Left ventricle myocardium inferior (tissue), 1 donor: ENCODE data around the gene ATG4B. TPM values are rescaled to one million over a fixed set of nuclear protein-coding genes. Genes with fewer than 3 reads are reported as not detected.

Source experiments
- DNase-seq: peaks from one replicate; pipeline ENCODE4 v3.0.0-alpha.2; 2020
- H3K27ac ChIP-seq: fragments of 200-600 bp; replicated peaks from 2 replicates; pipeline ENCODE4 v1.8.0; 2021
- H3K27me3 ChIP-seq: fragments of 200-600 bp; 2 replicates; pipeline ENCODE4 v1.8.0; 2021; ENCODE audit warnings: low read depth
- H3K36me3 ChIP-seq: fragments of 200-600 bp; 2 replicates; pipeline ENCODE4 v1.8.0; 2021
- H3K4me1 ChIP-seq: fragments of 200-600 bp; 2 replicates; pipeline ENCODE4 v1.8.0; 2021
- H3K4me3 ChIP-seq: fragments of 200-600 bp; 2 replicates; pipeline ENCODE4 v1.8.0; 2021; ENCODE audit warnings: mild to moderate bottlenecking, moderate library complexity
- H3K9me3 ChIP-seq: fragments of 200-600 bp; replicated peaks from 2 replicates; pipeline ENCODE4 v1.8.0; 2021
- CTCF ChIP-seq: fragments of 200-600 bp; IDR thresholded peaks from 2 replicates; pipeline ENCODE4 v1.8.0; 2021; ENCODE audit warnings: antibody characterized with exemption, mild to moderate bottlenecking, borderline replicate concordance
- intact Hi-C: fragments of 100-400 bp; cut with micrococcal nuclease; formaldehyde crosslinking; loops from one replicate; pipeline ENCODE4 v1.11.0; 2022
- total RNA-seq: library from RNA; stranded (reverse); fragmentation: NEBNext Ultra II Directional; extraction: Animal tissue kit (Norgen Biotek cat#: 25700); gene quantifications from one replicate; pipeline ENCODE4 v1.2.1, GENCODE V29; 2021
- donor health status: DM: no; HTN: yes; CAD: no; lungs with severe emphysema.

Gene ATG4B
- total RNA-seq, 1 donor from 2014 or later = 39.9 TPM

- Histone ChIP-seq H3K27ac (no peak overlapping the region), H3K4me1 (peaks cover 3% of the 10 kb centered on the region), H3K36me3 (peaks cover 77% of the 10 kb centered on the region), H3K9me3 (no peaks in the 10 kb centered on the region), H3K27me3 (no peaks in the 10 kb centered on the region), H3K4me3 (no peak overlapping the region)
- no peak for DNase-seq
- no peak for TF ChIP-seq CTCF
- intact Hi-C loops = no loop called here
These were observed 33.8 kb upstream of the ATG4B start for GRCh38 chr2:241603686-241604085.

GRCh38 chr2:241606186-241606585, 31.3 kb upstream of the ATG4B start:
- intact Hi-C loops = no loop called here
- H3K27ac ChIP-seq = no peak overlapping the region
- no peaks in the 10 kb centered on the region for H3K27me3 ChIP-seq
- no peak for DNase-seq
- peaks cover 58% of the 10 kb centered on the region for H3K36me3 ChIP-seq
- peaks cover 27% of the 10 kb centered on the region for H3K4me1 ChIP-seq
- H3K4me3 ChIP-seq = no peak overlapping the region
- no peak for TF ChIP-seq CTCF
- H3K9me3 ChIP-seq = no peaks in the 10 kb centered on the region

- intact Hi-C loops = no loop called here
- TF ChIP-seq CTCF = no peak
- no peaks in the 10 kb centered on the region for H3K9me3 ChIP-seq
- H3K4me3 ChIP-seq = no peak overlapping the region
- no peak for DNase-seq
- H3K36me3 ChIP-seq = peaks cover 48% of the 10 kb centered on the region
- peaks cover 31% of the 10 kb centered on the region for H3K4me1 ChIP-seq
- no peak overlapping the region for H3K27ac ChIP-seq
- no peaks in the 10 kb centered on the region for H3K27me3 ChIP-seq
These were observed 30.2 kb upstream of the ATG4B start for GRCh38 chr2:241607162-241607885.

- DNase-seq = no peak
- no peak for TF ChIP-seq CTCF
- H3K4me1 ChIP-seq = peaks cover 46% of the 10 kb centered on the region
- H3K27ac ChIP-seq = no peak overlapping the region
- H3K36me3 ChIP-seq = peaks cover 35% of the 10 kb centered on the region
- H3K27me3 ChIP-seq = no peaks in the 10 kb centered on the region
- intact Hi-C loops = no loop called here
- no peaks in the 10 kb centered on the region for H3K9me3 ChIP-seq
- no peak overlapping the region for H3K4me3 ChIP-seq
These were observed 28.6 kb upstream of the ATG4B start for GRCh38 chr2:241608881-241609280.

- Histone ChIP-seq H3K4me3 (peak overlapping the region; percentile 78), H3K4me1 (peaks cover 47% of the 10 kb centered on the region), H3K9me3 (no peaks in the 10 kb centered on the region), H3K27ac (peak overlapping the region; percentile 87), H3K36me3 (peaks cover 23% of the 10 kb centered on the region), H3K27me3 (no peaks in the 10 kb centered on the region)
- peak; percentile 81 for TF ChIP-seq CTCF
- intact Hi-C loops = no loop called here
- DNase-seq = peak; percentile 86
These were observed 27.4 kb upstream of the ATG4B start for GRCh38 chr2:241609859-241610793.
